Skeletal muscle tissue (tissue), 4 donors: Measurements from ENCODE around the gene SCD5. TPM values are rescaled to one million over a fixed set of nuclear protein-coding genes. Genes with fewer than 3 reads are reported as not detected.

Experiments
- H3K27ac ChIP-seq: one replicate; pipeline ENCODE4 v1.7.0; 2013; ENCODE audit warnings: mild to moderate bottlenecking, low read depth, low read length, inconsistent platforms
- H3K27me3 ChIP-seq, 3 donors: one replicate each; pipeline ENCODE4 v1.7.0; 2013; ENCODE audit warnings: low read length in 3 of 3; ENCODE audit not compliant: control insufficient read depth in 3 of 3, insufficient read depth in 3 of 3
- H3K36me3 ChIP-seq, 3 donors: one replicate each; pipeline ENCODE4 v1.7.0; 2013; ENCODE audit warnings: low read length in 3 of 3; ENCODE audit not compliant: control insufficient read depth in 3 of 3, insufficient read depth in 3 of 3
- H3K4me1 ChIP-seq, 3 donors: one replicate each; pipeline ENCODE4 v1.7.0; 2013; ENCODE audit warnings: low read length in 3 of 3, mild to moderate bottlenecking in 3 of 3; ENCODE audit not compliant: control insufficient read depth in 3 of 3, insufficient read depth in 3 of 3
- H3K4me3 ChIP-seq, 3 donors: one replicate each; pipeline ENCODE4 v1.7.0; 2013; ENCODE audit warnings: low read length in 3 of 3
- H3K9ac ChIP-seq, 3 donors: one replicate each; pipeline ENCODE4 v1.7.0; 2013; ENCODE audit warnings: low read length in 3 of 3, mild to moderate bottlenecking in 3 of 3, moderate library complexity in 2 of 3, low read depth in 1 of 3
- H3K9me3 ChIP-seq, 3 donors: one replicate each; pipeline ENCODE4 v1.7.0; 2013; ENCODE audit warnings: low read length in 3 of 3; ENCODE audit not compliant: control insufficient read depth in 3 of 3
- total RNA-seq: library from RNA; depleted of rRNA; stranded (reverse); fragments of >200 nt; gene quantifications from one replicate; pipeline ENCODE4 v1.2.3, GENCODE V29; 2014
- donor health status: Osteomylitis.

Gene SCD5
- total RNA-seq, 1 donor from 2014 or later = 9.4 TPM

GRCh38 chr4:82696117-82696860 lies 102.3 kb downstream of the SCD5 start:
- Histone ChIP-seq H3K27me3 (peaks cover 0 to 3% (median 0%) of the 10 kb centered on the region in 3 donors), H3K4me1 (no peaks in the 10 kb centered on the region), H3K27ac (no peak overlapping the region), H3K9ac (no peak overlapping the region), H3K4me3 (no peak overlapping the region), H3K36me3 (no peaks in the 10 kb centered on the region), H3K9me3 (no peaks in the 10 kb centered on the region)

- no peaks in the 10 kb centered on the region for H3K36me3 ChIP-seq
- no peak overlapping the region for H3K27ac ChIP-seq
- no peak overlapping the region for H3K4me3 ChIP-seq
- peaks cover 0 to 3% (median 0%) of the 10 kb centered on the region in 3 donors for H3K27me3 ChIP-seq
- no peak overlapping the region for H3K9ac ChIP-seq
- H3K9me3 ChIP-seq = no peaks in the 10 kb centered on the region
- no peaks in the 10 kb centered on the region for H3K4me1 ChIP-seq
Measured at GRCh38 chr4:82694892-82695291, 103.7 kb downstream of the SCD5 start.

GRCh38 chr4:82694046-82694445 lies 104.5 kb downstream of the SCD5 start:
- no peak overlapping the region for H3K27ac ChIP-seq
- no peaks in the 10 kb centered on the region for H3K4me1 ChIP-seq
- no peaks in the 10 kb centered on the region for H3K9me3 ChIP-seq
- H3K27me3 ChIP-seq = peaks cover 0 to 3% (median 0%) of the 10 kb centered on the region in 3 donors
- no peaks in the 10 kb centered on the region for H3K36me3 ChIP-seq
- H3K4me3 ChIP-seq = no peak overlapping the region
- H3K9ac ChIP-seq = no peak overlapping the region

- no peaks in the 10 kb centered on the region for H3K4me1 ChIP-seq
- H3K27ac ChIP-seq = no peak overlapping the region
- H3K9me3 ChIP-seq = no peaks in the 10 kb centered on the region
- H3K27me3 ChIP-seq = no peaks in the 10 kb centered on the region
- H3K9ac ChIP-seq = no peak overlapping the region
- H3K4me3 ChIP-seq = no peak overlapping the region
- H3K36me3 ChIP-seq = no peaks in the 10 kb centered on the region
Measured at GRCh38 chr4:82692101-82692780, 106.4 kb downstream of the SCD5 start.

- H3K27ac ChIP-seq = no peak overlapping the region
- no peaks in the 10 kb centered on the region for H3K36me3 ChIP-seq
- no peak overlapping the region for H3K9ac ChIP-seq
- no peaks in the 10 kb centered on the region for H3K9me3 ChIP-seq
- no peaks in the 10 kb centered on the region for H3K27me3 ChIP-seq
- H3K4me1 ChIP-seq = no peaks in the 10 kb centered on the region
- no peak overlapping the region for H3K4me3 ChIP-seq
Measured at GRCh38 chr4:82691431-82691830, 107.2 kb downstream of the SCD5 start.

- Histone ChIP-seq H3K27me3 (no peaks in the 10 kb centered on the region), H3K9ac (no peak overlapping the region), H3K27ac (no peak overlapping the region), H3K4me3 (no peak overlapping the region), H3K9me3 (no peaks in the 10 kb centered on the region), H3K36me3 (no peaks in the 10 kb centered on the region), H3K4me1 (no peaks in the 10 kb centered on the region)
Measured at GRCh38 chr4:82688091-82688795, 110.4 kb downstream of the SCD5 start.

GRCh38 chr4:82687531-82687930 lies 111.1 kb downstream of the SCD5 start:
- Histone ChIP-seq H3K9me3 (no peaks in the 10 kb centered on the region), H3K36me3 (no peaks in the 10 kb centered on the region), H3K9ac (no peak overlapping the region), H3K27ac (no peak overlapping the region), H3K27me3 (no peaks in the 10 kb centered on the region), H3K4me1 (no peaks in the 10 kb centered on the region), H3K4me3 (no peak overlapping the region)

GRCh38 chr4:82681754-82682153 lies 116.8 kb downstream of the SCD5 start:
- Histone ChIP-seq H3K27me3 (no peaks in the 10 kb centered on the region), H3K36me3 (no peaks in the 10 kb centered on the region), H3K4me3 (no peak overlapping the region), H3K27ac (no peak overlapping the region), H3K9ac (no peak overlapping the region), H3K9me3 (no peaks in the 10 kb centered on the region), H3K4me1 (no peaks in the 10 kb centered on the region)

GRCh38 chr4:82680834-82681233 lies 117.8 kb downstream of the SCD5 start:
- no peak overlapping the region for H3K4me3 ChIP-seq
- H3K9me3 ChIP-seq = no peaks in the 10 kb centered on the region
- H3K27me3 ChIP-seq = no peaks in the 10 kb centered on the region
- no peak overlapping the region for H3K9ac ChIP-seq
- no peaks in the 10 kb centered on the region for H3K36me3 ChIP-seq
- no peaks in the 10 kb centered on the region for H3K4me1 ChIP-seq
- H3K27ac ChIP-seq = no peak overlapping the region

- Histone ChIP-seq H3K27ac (no peak overlapping the region), H3K9me3 (no peaks in the 10 kb centered on the region), H3K9ac (no peak overlapping the region), H3K4me1 (no peaks in the 10 kb centered on the region), H3K36me3 (no peaks in the 10 kb centered on the region), H3K27me3 (no peaks in the 10 kb centered on the region), H3K4me3 (no peak overlapping the region)
Measured at GRCh38 chr4:82679531-82679930, 119.1 kb downstream of the SCD5 start.
